ENCODE measurements around the gene MRNIP.

The MRNIP gene

DNA sequence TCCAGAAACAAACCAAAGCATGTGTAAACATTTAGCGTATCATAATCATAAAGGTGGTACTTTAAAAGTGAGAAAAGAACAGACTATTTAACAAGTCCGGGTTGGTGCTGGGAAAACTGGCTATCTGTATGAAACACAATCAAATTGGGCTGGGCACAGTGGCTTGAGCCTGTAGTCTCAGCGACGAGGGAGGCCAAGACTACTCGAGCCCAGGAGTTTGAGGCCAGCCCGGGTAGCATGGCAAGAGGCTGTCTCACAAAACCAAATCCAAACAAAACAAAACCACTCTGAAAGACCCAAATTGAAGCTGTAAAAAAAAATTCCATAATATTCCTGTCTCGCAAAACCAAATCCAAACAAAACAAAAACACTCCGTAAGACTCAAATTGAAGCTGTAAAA is 4.3 kb downstream of the MRNIP start:
- H3K27ac ChIP-seq (ENCODE audit: low read depth, low read length, poor library complexity, severe bottlenecking) = no peak overlapping the region
- no peak overlapping the region for H3K4me2 ChIP-seq (ENCODE audit: low read length)
- no peak for TF ChIP-seq EZH2 (IDR thresholded peaks at IDR 0.05; ENCODE audit: borderline replicate concordance, low read length)
- TF ChIP-seq, protein P1, sequence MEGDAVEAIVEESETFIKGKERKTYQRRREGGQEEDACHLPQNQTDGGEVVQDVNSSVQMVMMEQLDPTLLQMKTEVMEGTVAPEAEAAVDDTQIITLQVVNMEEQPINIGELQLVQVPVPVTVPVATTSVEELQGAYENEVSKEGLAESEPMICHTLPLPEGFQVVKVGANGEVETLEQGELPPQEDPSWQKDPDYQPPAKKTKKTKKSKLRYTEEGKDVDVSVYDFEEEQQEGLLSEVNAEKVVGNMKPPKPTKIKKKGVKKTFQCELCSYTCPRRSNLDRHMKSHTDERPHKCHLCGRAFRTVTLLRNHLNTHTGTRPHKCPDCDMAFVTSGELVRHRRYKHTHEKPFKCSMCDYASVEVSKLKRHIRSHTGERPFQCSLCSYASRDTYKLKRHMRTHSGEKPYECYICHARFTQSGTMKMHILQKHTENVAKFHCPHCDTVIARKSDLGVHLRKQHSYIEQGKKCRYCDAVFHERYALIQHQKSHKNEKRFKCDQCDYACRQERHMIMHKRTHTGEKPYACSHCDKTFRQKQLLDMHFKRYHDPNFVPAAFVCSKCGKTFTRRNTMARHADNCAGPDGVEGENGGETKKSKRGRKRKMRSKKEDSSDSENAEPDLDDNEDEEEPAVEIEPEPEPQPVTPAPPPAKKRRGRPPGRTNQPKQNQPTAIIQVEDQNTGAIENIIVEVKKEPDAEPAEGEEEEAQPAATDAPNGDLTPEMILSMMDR (IDR thresholded peaks at IDR 0.05; ENCODE audit: low read length) = no peak

DNA sequence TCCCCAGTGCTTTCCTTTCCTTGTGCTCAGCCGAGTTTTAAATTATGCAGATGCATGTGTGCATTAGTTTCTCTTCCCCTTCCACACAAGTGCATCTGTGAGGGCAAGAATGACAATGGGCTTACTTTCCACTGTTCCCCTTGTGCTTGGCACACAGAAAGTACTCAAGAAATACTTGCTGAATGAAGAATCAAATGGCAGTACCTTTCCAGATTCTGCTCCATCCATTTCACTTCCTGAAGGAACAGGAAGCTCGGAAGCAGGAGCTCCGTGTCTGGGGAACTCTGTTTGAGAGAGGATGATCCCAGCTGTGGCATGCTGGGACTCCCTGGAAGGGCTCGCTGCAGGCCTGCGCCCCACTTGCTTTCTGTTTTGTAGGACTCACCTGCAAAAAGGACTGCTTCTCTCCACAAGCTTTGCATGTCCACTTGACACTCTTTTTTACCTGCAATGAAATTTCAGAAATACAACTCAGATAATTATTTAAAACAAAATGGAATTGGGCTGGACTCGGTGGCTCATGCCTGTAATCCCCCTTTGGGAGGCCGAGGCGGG is 5.5 kb downstream of the MRNIP start:
- H3F3A ChIP-seq (ENCODE audit: insufficient read depth, low read length) = no peaks in the 10 kb centered on the region
- H4K20me1 ChIP-seq (ENCODE audit: insufficient read depth, low read length) = no peaks in the 10 kb centered on the region
- peak overlapping the region; percentile 62 for H3K27ac ChIP-seq (ENCODE audit: low read depth, low read length, poor library complexity, severe bottlenecking)
- no peaks in the 10 kb centered on the region for H3K9me2 ChIP-seq (ENCODE audit: low read depth, low read length)
- H3K36me3 ChIP-seq (ENCODE audit: insufficient read depth, low read length) = peaks cover 35% of the 10 kb centered on the region
- peaks cover 21% of the 10 kb centered on the region for H3K4me1 ChIP-seq (ENCODE audit: insufficient read depth, low read length, severe bottlenecking)
- H3K4me3 ChIP-seq (ENCODE audit: low read depth, low read length, poor library complexity, severe bottlenecking) = no peak overlapping the region
- no peak for TF ChIP-seq EZH2 (IDR thresholded peaks at IDR 0.05; ENCODE audit: borderline replicate concordance, low read length)
- TF ChIP-seq, protein P1 (IDR thresholded peaks at IDR 0.05; ENCODE audit: low read length) = no peak
- peak overlapping the region; percentile 33 for H3K4me2 ChIP-seq (ENCODE audit: low read length)
- H3K9me3 ChIP-seq (ENCODE audit: low read length) = no peaks in the 10 kb centered on the region
- peak overlapping the region; percentile 18; the same call in 1 of the 2 replicates for H3K9ac ChIP-seq (ENCODE audit: low read length)
- no peak overlapping the region for H2AFZ ChIP-seq (ENCODE audit: low read length)
- no peaks in the 10 kb centered on the region for H3K27me3 ChIP-seq (ENCODE audit: insufficient read depth, low read length)
- 0 out of 2 replicates have a peak, but pooled peaks cover 3% of the 10 kb centered on the region for H3K79me2 ChIP-seq (ENCODE audit: insufficient read depth, low read length)

More for the DNA sequence above, 4.3 kb downstream of the MRNIP start:
- Histone ChIP-seq H3K4me1 (ENCODE audit: insufficient read depth, low read length, severe bottlenecking) (peaks cover 24% of the 10 kb centered on the region), H2AFZ (ENCODE audit: low read length) (no peak overlapping the region), H3F3A (ENCODE audit: insufficient read depth, low read length) (no peaks in the 10 kb centered on the region), H3K27me3 (ENCODE audit: insufficient read depth, low read length) (no peaks in the 10 kb centered on the region), H4K20me1 (ENCODE audit: insufficient read depth, low read length) (no peaks in the 10 kb centered on the region), H3K4me3 (ENCODE audit: low read depth, low read length, poor library complexity, severe bottlenecking) (no peak overlapping the region), H3K36me3 (ENCODE audit: insufficient read depth, low read length) (peaks cover 28% of the 10 kb centered on the region), H3K9me2 (ENCODE audit: low read depth, low read length) (no peaks in the 10 kb centered on the region), H3K9me3 (ENCODE audit: low read length) (no peaks in the 10 kb centered on the region), H3K79me2 (ENCODE audit: insufficient read depth, low read length) (0 out of 2 replicates have a peak, but pooled peaks cover 3% of the 10 kb centered on the region), H3K9ac (ENCODE audit: low read length) (no peak overlapping the region)

DNA sequence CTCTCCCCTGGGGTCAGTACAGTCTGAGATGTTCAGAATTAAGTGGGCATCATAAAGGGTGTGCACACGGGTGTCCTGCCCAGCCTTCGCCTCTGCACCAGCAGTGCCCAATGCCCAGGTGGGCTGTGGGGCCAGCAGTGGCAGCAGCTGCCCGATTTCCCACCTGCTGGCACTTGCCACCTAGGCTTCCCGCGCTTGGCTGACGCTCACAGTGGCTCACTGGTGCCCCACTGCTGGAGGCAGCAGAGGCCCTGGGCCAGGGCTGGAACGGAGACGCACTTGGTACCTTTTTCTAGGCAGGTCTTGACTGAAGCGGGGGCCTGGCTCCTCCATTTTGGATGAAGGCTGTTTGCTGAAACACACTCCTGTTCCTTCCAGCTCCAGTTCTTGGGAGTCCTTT is 17.0 kb downstream of the MRNIP start:
- peaks cover 3% of the 10 kb centered on the region for H3K9me3 ChIP-seq (ENCODE audit: low read length)
- TF ChIP-seq EZH2 (IDR thresholded peaks at IDR 0.05; ENCODE audit: borderline replicate concordance, low read length) = no peak
- TF ChIP-seq, protein P1 (IDR thresholded peaks at IDR 0.05; ENCODE audit: low read length) = no peak

More for the DNA sequence above, 17.0 kb downstream of the MRNIP start:
- Histone ChIP-seq H3K4me1 (ENCODE audit: insufficient read depth, low read length, severe bottlenecking) (no peaks in the 10 kb centered on the region), H3K36me3 (ENCODE audit: insufficient read depth, low read length) (peaks cover 65% of the 10 kb centered on the region), H2AFZ (ENCODE audit: low read length) (no peak overlapping the region), H3K27ac (ENCODE audit: low read depth, low read length, poor library complexity, severe bottlenecking) (no peak overlapping the region), H3K9me2 (ENCODE audit: low read depth, low read length) (no peaks in the 10 kb centered on the region), H3K27me3 (ENCODE audit: insufficient read depth, low read length) (no peaks in the 10 kb centered on the region), H4K20me1 (ENCODE audit: insufficient read depth, low read length) (no peaks in the 10 kb centered on the region), H3F3A (ENCODE audit: insufficient read depth, low read length) (no peaks in the 10 kb centered on the region), H3K9ac (ENCODE audit: low read length) (no peak overlapping the region), H3K4me3 (ENCODE audit: low read depth, low read length, poor library complexity, severe bottlenecking) (no peak overlapping the region), H3K4me2 (ENCODE audit: low read length) (no peak overlapping the region), H3K79me2 (ENCODE audit: insufficient read depth, low read length) (no peaks in the 10 kb centered on the region)

Data from OCI-LY1 (cell line).